Measurements from ENCODE around the gene NUDCD3.

The NUDCD3 gene

GRCh38 chr7:44488955-44489354 is 1.5 kb downstream of the NUDCD3 start:
- TF ChIP-seq ISL1 (CRISPR knock-in tag; IDR thresholded peaks at IDR 0.05): no peak
- TF ChIP-seq TSHZ2 (CRISPR knock-in tag; IDR thresholded peaks at IDR 0.05): no peak
- no peak for TF ChIP-seq RARB (CRISPR knock-in tag; IDR thresholded peaks at IDR 0.05)
- TF ChIP-seq, protein P1, sequence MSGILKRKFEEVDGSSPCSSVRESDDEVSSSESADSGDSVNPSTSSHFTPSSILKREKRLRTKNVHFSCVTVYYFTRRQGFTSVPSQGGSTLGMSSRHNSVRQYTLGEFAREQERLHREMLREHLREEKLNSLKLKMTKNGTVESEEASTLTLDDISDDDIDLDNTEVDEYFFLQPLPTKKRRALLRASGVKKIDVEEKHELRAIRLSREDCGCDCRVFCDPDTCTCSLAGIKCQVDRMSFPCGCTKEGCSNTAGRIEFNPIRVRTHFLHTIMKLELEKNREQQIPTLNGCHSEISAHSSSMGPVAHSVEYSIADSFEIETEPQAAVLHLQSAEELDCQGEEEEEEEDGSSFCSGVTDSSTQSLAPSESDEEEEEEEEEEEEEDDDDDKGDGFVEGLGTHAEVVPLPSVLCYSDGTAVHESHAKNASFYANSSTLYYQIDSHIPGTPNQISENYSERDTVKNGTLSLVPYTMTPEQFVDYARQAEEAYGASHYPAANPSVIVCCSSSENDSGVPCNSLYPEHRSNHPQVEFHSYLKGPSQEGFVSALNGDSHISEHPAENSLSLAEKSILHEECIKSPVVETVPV (CRISPR knock-in tag; IDR thresholded peaks at IDR 0.05): no peak
- no peak for TF ChIP-seq ZNF565 (CRISPR knock-in tag; conservative IDR thresholded peaks at IDR 0.05; ENCODE audit: low read depth)
- no peak for TF ChIP-seq SNAI2 (CRISPR knock-in tag; IDR thresholded peaks at IDR 0.05)
- TF ChIP-seq ZNF8 (CRISPR knock-in tag; IDR thresholded peaks at IDR 0.05): no peak
- TF ChIP-seq CSDC2 (CRISPR knock-in tag; IDR thresholded peaks at IDR 0.05): no peak
- no peak for TF ChIP-seq GLIS3 (CRISPR knock-in tag; IDR thresholded peaks at IDR 0.05)
- no peak for TF ChIP-seq ZC3H10 (CRISPR knock-in tag; IDR thresholded peaks at IDR 0.05)
- TF ChIP-seq BACH2 (CRISPR knock-in tag; IDR thresholded peaks at IDR 0.05; ENCODE audit: borderline replicate concordance): no peak
- TF ChIP-seq, protein P2, sequence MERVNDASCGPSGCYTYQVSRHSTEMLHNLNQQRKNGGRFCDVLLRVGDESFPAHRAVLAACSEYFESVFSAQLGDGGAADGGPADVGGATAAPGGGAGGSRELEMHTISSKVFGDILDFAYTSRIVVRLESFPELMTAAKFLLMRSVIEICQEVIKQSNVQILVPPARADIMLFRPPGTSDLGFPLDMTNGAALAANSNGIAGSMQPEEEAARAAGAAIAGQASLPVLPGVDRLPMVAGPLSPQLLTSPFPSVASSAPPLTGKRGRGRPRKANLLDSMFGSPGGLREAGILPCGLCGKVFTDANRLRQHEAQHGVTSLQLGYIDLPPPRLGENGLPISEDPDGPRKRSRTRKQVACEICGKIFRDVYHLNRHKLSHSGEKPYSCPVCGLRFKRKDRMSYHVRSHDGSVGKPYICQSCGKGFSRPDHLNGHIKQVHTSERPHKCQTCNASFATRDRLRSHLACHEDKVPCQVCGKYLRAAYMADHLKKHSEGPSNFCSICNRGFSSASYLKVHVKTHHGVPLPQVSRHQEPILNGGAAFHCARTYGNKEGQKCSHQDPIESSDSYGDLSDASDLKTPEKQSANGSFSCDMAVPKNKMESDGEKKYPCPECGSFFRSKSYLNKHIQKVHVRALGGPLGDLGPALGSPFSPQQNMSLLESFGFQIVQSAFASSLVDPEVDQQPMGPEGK (CRISPR knock-in tag; IDR thresholded peaks at IDR 0.05; ENCODE audit: borderline replicate concordance): no peak
- no peak for TF ChIP-seq ZFP3 (CRISPR knock-in tag; IDR thresholded peaks at IDR 0.05)

GRCh38 chr7:44486693-44487092 is 3.8 kb downstream of the NUDCD3 start:
- no peak for ATAC-seq
- no peak for TF ChIP-seq TCF4 (CRISPR knock-in tag; IDR thresholded peaks at IDR 0.05; ENCODE audit: borderline replicate concordance)
- TF ChIP-seq CSDC2 (CRISPR knock-in tag; IDR thresholded peaks at IDR 0.05): no peak
- TF ChIP-seq, protein P3, sequence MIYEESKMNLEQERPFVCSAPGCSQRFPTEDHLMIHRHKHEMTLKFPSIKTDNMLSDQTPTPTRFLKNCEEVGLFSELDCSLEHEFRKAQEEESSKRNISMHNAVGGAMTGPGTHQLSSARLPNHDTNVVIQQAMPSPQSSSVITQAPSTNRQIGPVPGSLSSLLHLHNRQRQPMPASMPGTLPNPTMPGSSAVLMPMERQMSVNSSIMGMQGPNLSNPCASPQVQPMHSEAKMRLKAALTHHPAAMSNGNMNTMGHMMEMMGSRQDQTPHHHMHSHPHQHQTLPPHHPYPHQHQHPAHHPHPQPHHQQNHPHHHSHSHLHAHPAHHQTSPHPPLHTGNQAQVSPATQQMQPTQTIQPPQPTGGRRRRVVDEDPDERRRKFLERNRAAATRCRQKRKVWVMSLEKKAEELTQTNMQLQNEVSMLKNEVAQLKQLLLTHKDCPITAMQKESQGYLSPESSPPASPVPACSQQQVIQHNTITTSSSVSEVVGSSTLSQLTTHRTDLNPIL (CRISPR knock-in tag; IDR thresholded peaks at IDR 0.05; ENCODE audit: low read depth): no peak
- TF ChIP-seq ZNF70 (CRISPR knock-in tag; IDR thresholded peaks at IDR 0.05): no peak
- TF ChIP-seq OSR1 (CRISPR knock-in tag; IDR thresholded peaks at IDR 0.05): no peak
- no peak for TF ChIP-seq PPARA (CRISPR knock-in tag; IDR thresholded peaks at IDR 0.05; ENCODE audit: borderline replicate concordance)
- TF ChIP-seq GLIS3 (CRISPR knock-in tag; IDR thresholded peaks at IDR 0.05): no peak
- no peak for TF ChIP-seq ESRRG (CRISPR knock-in tag; IDR thresholded peaks at IDR 0.05)
- no peak for TF ChIP-seq TSHZ2 (CRISPR knock-in tag; IDR thresholded peaks at IDR 0.05)
- no peak for TF ChIP-seq ZFP3 (CRISPR knock-in tag; IDR thresholded peaks at IDR 0.05)
- no peak for TF ChIP-seq ZNF8 (CRISPR knock-in tag; IDR thresholded peaks at IDR 0.05)
- no peak for TF ChIP-seq ZFP30 (CRISPR knock-in tag; IDR thresholded peaks at IDR 0.05)
- no peak for TF ChIP-seq ARNTL (CRISPR knock-in tag; IDR thresholded peaks at IDR 0.05; ENCODE audit: borderline replicate concordance, low read depth)

More at GRCh38 chr7:44488955-44489354, 1.5 kb downstream of the NUDCD3 start:
- no peak for ATAC-seq

DNA sequence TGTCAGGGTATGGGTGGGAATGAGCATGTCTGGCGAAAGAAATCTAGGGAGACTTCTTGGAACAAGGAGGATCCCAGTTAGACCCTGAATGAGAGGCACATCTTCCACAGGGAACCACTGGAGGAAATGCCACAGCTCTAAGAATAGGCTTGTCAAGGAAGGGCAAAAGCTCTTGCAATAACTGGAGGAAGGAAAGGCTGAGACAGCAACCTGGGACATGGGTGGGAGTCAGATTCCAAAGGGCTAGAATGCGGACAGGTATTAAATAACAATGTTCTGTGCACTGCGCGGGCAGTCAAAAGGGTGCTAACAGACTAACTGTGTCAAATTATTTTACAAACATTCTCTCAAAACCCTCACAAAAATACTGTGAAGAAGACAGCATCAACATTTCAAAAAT is 4.5 kb downstream of the NUDCD3 start:
- no peak for TF ChIP-seq ZNF8 (CRISPR knock-in tag; IDR thresholded peaks at IDR 0.05)
- TF ChIP-seq, protein P4, sequence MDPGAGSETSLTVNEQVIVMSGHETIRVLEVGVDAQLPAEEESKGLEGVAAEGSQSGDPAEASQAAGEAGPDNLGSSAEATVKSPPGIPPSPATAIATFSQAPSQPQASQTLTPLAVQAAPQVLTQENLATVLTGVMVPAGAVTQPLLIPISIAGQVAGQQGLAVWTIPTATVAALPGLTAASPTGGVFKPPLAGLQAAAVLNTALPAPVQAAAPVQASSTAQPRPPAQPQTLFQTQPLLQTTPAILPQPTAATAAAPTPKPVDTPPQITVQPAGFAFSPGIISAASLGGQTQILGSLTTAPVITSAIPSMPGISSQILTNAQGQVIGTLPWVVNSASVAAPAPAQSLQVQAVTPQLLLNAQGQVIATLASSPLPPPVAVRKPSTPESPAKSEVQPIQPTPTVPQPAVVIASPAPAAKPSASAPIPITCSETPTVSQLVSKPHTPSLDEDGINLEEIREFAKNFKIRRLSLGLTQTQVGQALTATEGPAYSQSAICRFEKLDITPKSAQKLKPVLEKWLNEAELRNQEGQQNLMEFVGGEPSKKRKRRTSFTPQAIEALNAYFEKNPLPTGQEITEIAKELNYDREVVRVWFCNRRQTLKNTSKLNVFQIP (CRISPR knock-in tag; IDR thresholded peaks at IDR 0.05; ENCODE audit: borderline replicate concordance, low read depth): no peak
- no peak for TF ChIP-seq OSR1 (CRISPR knock-in tag; IDR thresholded peaks at IDR 0.05)
- TF ChIP-seq BACH2 (CRISPR knock-in tag; IDR thresholded peaks at IDR 0.05; ENCODE audit: borderline replicate concordance): no peak
- no peak for TF ChIP-seq ZC3H10 (CRISPR knock-in tag; IDR thresholded peaks at IDR 0.05)
- TF ChIP-seq ESRRG (CRISPR knock-in tag; IDR thresholded peaks at IDR 0.05): no peak
- TF ChIP-seq ZFP30 (CRISPR knock-in tag; IDR thresholded peaks at IDR 0.05): no peak
- no peak for TF ChIP-seq TOX (CRISPR knock-in tag; IDR thresholded peaks at IDR 0.05; ENCODE audit: borderline replicate concordance)
- no peak for ATAC-seq

Measured in SK-N-SH treated with all-trans-retinoic acid at 6 μM for 48 hours (cell line).